Progenitor cell of endocrine pancreas (in vitro differentiated cells): ENCODE results near the gene LRP1B. TPM values are rescaled to one million over a fixed set of nuclear protein-coding genes. Genes with fewer than 3 reads are reported as not detected.

Experiments
- DNase-seq: peaks from one replicate; pipeline ENCODE4 v3.0.0; 2021; ENCODE audit warnings: low spot score; ENCODE audit not compliant: unreplicated experiment
- H3K27ac Mint-ChIP-seq: 2 replicates; pipeline ENCODE4 v1.8.0; 2021; ENCODE audit warnings: mild to moderate bottlenecking, moderate library complexity, mixed read lengths
- H3K27me3 Mint-ChIP-seq: 2 replicates; pipeline ENCODE4 v1.8.0; 2021; ENCODE audit warnings: mixed read lengths
- H3K36me3 Mint-ChIP-seq: 2 replicates; pipeline ENCODE4 v1.8.0; 2022; ENCODE audit warnings: mixed read lengths; ENCODE audit not compliant: insufficient read depth
- H3K4me1 Mint-ChIP-seq: 2 replicates; pipeline ENCODE4 v1.8.0; 2021; ENCODE audit warnings: low read depth, mixed read lengths
- H3K4me3 Mint-ChIP-seq: 2 replicates; pipeline ENCODE4 v1.8.0; 2021; ENCODE audit warnings: low read depth, mild to moderate bottlenecking, moderate library complexity, mixed read lengths
- H3K9me3 Mint-ChIP-seq: 2 replicates; pipeline ENCODE4 v1.8.0; 2021; ENCODE audit warnings: low read depth, mixed read lengths
- CTCF ChIP-seq: fragments of 200-600 bp; sonication (generic); IDR thresholded peaks from one replicate; pipeline ENCODE4 v1.5.0; 2021; ENCODE audit warnings: antibody characterized with exemption, mild to moderate bottlenecking; ENCODE audit not compliant: unreplicated experiment
- total RNA-seq: library from RNA; stranded (reverse); gene quantifications from 2 replicates; pipeline ENCODE4 v1.2.1, GENCODE V29; 2021

The LRP1B gene
- total RNA-seq, 1 donor from 2014 or later = 0.57 TPM

- no peak overlapping the region for H3K4me3 Mint-ChIP-seq
- no peak for DNase-seq
- peaks cover 3% of the 10 kb centered on the region for H3K36me3 Mint-ChIP-seq
- TF ChIP-seq CTCF = no peak
- no peaks in the 10 kb centered on the region for H3K4me1 Mint-ChIP-seq
- H3K27ac Mint-ChIP-seq = no peak overlapping the region
- H3K9me3 Mint-ChIP-seq = peaks cover 24% of the 10 kb centered on the region
- no peaks in the 10 kb centered on the region for H3K27me3 Mint-ChIP-seq
Observed at GRCh38 chr2:141570474-141571131, 560.2 kb downstream of the LRP1B start.

- Mint-ChIP-seq H3K36me3 (peaks cover 3% of the 10 kb centered on the region), H3K4me3 (no peak overlapping the region), H3K4me1 (no peaks in the 10 kb centered on the region), H3K9me3 (peaks cover 24% of the 10 kb centered on the region), H3K27ac (no peak overlapping the region), H3K27me3 (no peaks in the 10 kb centered on the region)
- DNase-seq = no peak
- no peak for TF ChIP-seq CTCF
Observed at GRCh38 chr2:141569941-141570340, 560.9 kb downstream of the LRP1B start.

- Mint-ChIP-seq H3K27ac (no peak overlapping the region), H3K27me3 (no peaks in the 10 kb centered on the region), H3K4me1 (peaks cover 5% of the 10 kb centered on the region), H3K9me3 (no peaks in the 10 kb centered on the region), H3K36me3 (no peaks in the 10 kb centered on the region), H3K4me3 (no peak overlapping the region)
- no peak for TF ChIP-seq CTCF
- no peak for DNase-seq
Observed at GRCh38 chr2:141565597-141565996, 565.2 kb downstream of the LRP1B start.

GRCh38 chr2:141560723-141561122 lies 570.1 kb downstream of the LRP1B start:
- Mint-ChIP-seq H3K9me3 (no peaks in the 10 kb centered on the region), H3K36me3 (no peaks in the 10 kb centered on the region)

More at GRCh38 chr2:141560723-141561122, 570.1 kb downstream of the LRP1B start:
- TF ChIP-seq CTCF = no peak
- H3K4me3 Mint-ChIP-seq = no peak overlapping the region
- no peaks in the 10 kb centered on the region for H3K27me3 Mint-ChIP-seq
- DNase-seq = no peak
- no peak overlapping the region for H3K27ac Mint-ChIP-seq
- peaks cover 34% of the 10 kb centered on the region for H3K4me1 Mint-ChIP-seq
